IPS DF 6.9 (cell line): Measurements from ENCODE around the gene GRAP2.
A peak's percentile ranks its signal among the peaks of the same experiment; 100 is the strongest.

Source experiments
- DNase-seq: peaks from one replicate; pipeline ENCODE4 v3.0.0-alpha.2; 2013; ENCODE audit warnings: low read depth, low spot score
- H3K27ac ChIP-seq: one replicate; pipeline ENCODE4 v1.5.1; 2013; ENCODE audit warnings: low read length, control low read depth
- H3K27me3 ChIP-seq: 2 replicates; pipeline ENCODE4 v1.6.1; 2013; ENCODE audit warnings: mild to moderate bottlenecking, low read length; ENCODE audit not compliant: control insufficient read depth, insufficient read depth
- H3K36me3 ChIP-seq: 2 replicates; pipeline ENCODE4 v1.6.1; 2013; ENCODE audit warnings: low read length; ENCODE audit not compliant: control insufficient read depth, insufficient read depth
- H3K4me1 ChIP-seq: 2 replicates; pipeline ENCODE4 v1.6.1; 2013; ENCODE audit warnings: low read length; ENCODE audit not compliant: control insufficient read depth, insufficient read depth
- H3K4me3 ChIP-seq: 2 replicates; pipeline ENCODE4 v1.5.1; 2013; ENCODE audit warnings: mild to moderate bottlenecking, low read length
- H3K9me3 ChIP-seq: 2 replicates; pipeline ENCODE4 v1.6.1; 2013; ENCODE audit warnings: low read length, inconsistent platforms; ENCODE audit not compliant: control insufficient read depth, insufficient read depth
- WGBS: extraction: QIAGEN DNeasy Blood & Tissue Kit; methylation state at CpG from one replicate; pipeline ENCODE4 v1.1.7; 2013; ENCODE audit warnings: mixed read lengths, missing lambda C conversion rate; ENCODE audit not compliant: insufficient read length, insufficient coverage; 5-methylcytosine and 5-hydroxymethylcytosine counted together

Gene GRAP2

DNA sequence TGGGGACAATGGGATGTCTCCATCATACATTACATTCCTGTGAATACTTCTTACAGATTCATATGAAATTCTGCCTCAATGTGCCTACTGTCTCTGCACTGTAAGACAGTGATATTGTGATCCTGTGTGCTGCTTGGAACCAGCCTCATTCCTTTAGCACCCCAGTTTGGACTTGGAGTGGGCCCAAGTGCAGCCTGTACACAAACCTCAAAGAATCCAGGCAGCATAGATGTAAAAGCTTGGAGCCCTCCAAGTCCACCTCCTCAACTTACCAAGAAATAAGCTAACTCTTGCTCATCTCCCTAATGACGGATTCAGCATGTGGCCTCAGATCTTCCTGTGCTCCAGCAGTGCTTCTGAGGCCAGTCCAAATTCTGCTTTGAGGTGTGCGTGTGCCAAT, 24.4 kb downstream of the GRAP2 start:
- DNase-seq, result no peak
- Histone ChIP-seq H3K4me1 (no peaks in the 10 kb centered on the region; the same call in 1 of the 2 replicates), H3K36me3 (no peaks in the 10 kb centered on the region), H3K27me3 (no peaks in the 10 kb centered on the region), H3K27ac (no peak overlapping the region), H3K9me3 (no peaks in the 10 kb centered on the region), H3K4me3 (no peak overlapping the region)
- no CpG with 5 or more reads among the region's 2 CpGs for WGBS

DNA sequence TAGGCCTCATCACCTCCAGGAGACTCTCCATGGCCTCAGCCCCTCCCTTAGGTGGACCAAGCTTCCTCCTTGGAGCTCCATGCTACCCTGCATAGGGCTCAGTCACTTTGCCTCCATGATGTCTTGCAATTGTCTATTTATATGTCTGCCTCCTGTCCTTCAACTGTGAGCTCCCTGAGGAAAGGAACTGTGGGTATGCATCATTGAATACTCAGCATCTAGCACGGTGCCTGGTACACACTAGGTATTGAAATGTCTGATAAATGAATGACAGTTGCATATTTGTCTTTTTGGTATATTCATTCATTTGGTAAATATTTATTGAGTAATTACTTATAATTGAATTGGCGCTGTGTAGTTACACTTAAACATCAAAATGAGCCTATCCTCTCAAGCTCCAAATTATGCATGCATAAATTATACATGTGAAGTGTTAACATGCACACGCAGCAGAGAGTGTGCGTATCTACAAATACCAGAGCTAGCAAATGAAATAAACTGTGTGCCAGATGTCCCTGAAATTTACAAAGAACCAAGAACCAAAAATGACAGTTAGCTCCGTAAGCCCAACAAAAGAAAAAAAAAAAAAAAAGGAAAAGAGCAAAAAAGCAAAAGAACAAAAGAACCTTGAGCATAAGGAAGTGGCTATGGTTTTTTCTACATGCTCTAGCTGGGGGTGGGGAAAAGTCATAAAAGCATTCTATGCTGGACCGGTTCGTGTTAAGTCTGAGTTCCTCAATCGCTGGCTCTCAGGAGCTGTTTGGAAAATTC, 25.2 kb downstream of the GRAP2 start:
- H3K36me3 ChIP-seq, result no peaks in the 10 kb centered on the region
- no peak for DNase-seq
- no CpG with 5 or more reads among the region's 8 CpGs for WGBS
- no peak overlapping the region for H3K27ac ChIP-seq
- no peaks in the 10 kb centered on the region for H3K9me3 ChIP-seq
- no peak overlapping the region for H3K4me3 ChIP-seq
- H3K4me1 ChIP-seq, result no peaks in the 10 kb centered on the region; the same call in 1 of the 2 replicates
- H3K27me3 ChIP-seq, result no peaks in the 10 kb centered on the region

DNA sequence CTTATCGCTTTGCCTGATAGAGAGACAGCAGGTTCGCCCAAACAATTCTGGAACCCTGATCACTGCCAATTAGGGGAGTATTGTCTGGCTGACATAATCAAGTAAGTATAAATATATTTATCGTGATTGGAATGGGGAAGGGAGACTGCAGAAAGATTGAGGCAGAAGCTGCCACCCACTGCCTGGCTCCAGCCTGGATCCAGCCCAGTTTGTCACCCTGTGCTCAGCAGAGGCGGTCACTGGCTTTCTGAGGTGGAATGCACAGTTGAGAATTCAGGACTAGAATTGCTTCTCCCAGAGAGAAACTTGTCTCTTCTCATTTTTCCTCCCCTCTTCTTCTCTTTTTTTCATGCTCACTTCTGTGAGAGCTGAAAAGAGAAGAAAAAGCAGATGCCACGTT, 25.9 kb downstream of the GRAP2 start:
- no peak overlapping the region for H3K27ac ChIP-seq
- no peak overlapping the region for H3K4me3 ChIP-seq
- no peak for DNase-seq
- H3K9me3 ChIP-seq, result no peaks in the 10 kb centered on the region
- no CpG with 5 or more reads among the region's 5 CpGs for WGBS
- no peaks in the 10 kb centered on the region for H3K36me3 ChIP-seq
- no peaks in the 10 kb centered on the region for H3K27me3 ChIP-seq
- H3K4me1 ChIP-seq, result no peaks in the 10 kb centered on the region; the same call in 1 of the 2 replicates

DNA sequence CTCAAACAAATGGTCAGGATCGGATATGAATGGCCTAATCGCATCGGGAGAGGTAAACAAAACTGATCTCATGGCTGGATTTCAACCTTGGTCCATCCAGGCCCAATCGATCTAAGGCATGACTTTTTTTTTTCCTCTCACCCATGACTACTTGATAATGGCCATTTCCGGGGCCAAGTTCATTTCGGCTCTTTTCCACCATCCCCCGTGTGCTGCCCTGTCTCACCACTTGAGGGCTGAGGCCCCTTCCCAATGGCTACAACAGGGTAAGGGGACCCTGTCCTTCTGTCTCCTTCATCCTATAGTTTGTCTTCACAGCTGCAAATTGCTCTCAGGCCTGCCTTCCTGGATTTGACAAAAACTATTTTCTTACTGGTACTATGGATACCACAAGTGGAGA, 26.7 kb downstream of the GRAP2 start:
- Histone ChIP-seq H3K9me3 (no peaks in the 10 kb centered on the region), H3K27me3 (no peaks in the 10 kb centered on the region), H3K36me3 (no peaks in the 10 kb centered on the region), H3K4me1 (no peaks in the 10 kb centered on the region; the same call in 1 of the 2 replicates), H3K27ac (no peak overlapping the region), H3K4me3 (no peak overlapping the region)
- no peak for DNase-seq
- no CpG with 5 or more reads among the region's 7 CpGs for WGBS

DNA sequence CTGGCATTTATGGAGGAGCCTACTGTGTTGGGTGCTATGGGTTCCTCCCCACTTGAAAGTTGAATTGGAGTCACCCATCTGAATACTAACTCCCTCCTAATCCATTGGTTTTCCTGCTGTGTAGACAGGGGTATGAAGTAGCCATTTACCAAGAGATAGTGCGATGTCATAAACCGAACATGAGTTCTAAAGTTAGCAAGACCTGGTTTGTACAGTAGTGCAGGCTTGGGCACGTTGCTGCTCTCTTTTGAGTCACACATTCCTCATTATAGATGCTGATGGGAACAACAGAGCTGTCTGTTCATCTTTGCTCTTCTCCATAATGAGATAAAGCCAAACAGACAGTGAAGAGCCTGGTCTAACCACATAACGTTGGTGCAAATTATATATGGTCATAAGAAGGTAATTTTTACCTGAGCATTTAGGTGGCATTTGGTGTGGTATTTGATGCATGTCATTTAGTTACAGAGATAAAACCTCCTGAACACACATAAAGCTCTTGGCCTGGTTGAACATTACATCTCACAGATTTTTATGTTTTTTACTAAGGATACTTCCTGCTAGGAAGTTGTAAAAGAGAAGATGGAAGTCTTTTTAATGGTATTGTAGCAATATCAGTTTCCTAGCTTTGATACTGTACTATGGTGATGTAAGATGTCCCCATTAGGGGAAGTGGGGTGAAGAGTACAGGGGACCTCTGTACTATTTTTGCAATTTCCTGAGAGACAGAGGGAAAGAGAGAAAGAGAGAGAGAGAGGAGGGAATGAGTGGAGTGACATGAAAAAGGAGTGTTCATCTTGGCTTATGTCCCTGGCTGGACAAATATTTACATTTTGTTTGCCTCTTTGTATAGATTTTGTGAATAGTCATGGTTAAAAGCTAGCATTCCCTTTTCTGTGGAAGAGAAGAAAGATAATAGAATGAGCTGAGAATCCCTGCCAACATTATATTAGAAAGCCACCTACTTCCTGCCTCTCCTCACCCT, 27.9 kb downstream of the GRAP2 start:
- no peak for DNase-seq
- no peak overlapping the region for H3K4me3 ChIP-seq
- H3K4me1 ChIP-seq, result no peaks in the 10 kb centered on the region; the same call in 1 of the 2 replicates
- no peaks in the 10 kb centered on the region for H3K36me3 ChIP-seq
- no CpG with 5 or more reads among the region's 4 CpGs for WGBS
- H3K27ac ChIP-seq, result no peak overlapping the region
- H3K9me3 ChIP-seq, result no peaks in the 10 kb centered on the region
- H3K27me3 ChIP-seq, result no peaks in the 10 kb centered on the region

DNA sequence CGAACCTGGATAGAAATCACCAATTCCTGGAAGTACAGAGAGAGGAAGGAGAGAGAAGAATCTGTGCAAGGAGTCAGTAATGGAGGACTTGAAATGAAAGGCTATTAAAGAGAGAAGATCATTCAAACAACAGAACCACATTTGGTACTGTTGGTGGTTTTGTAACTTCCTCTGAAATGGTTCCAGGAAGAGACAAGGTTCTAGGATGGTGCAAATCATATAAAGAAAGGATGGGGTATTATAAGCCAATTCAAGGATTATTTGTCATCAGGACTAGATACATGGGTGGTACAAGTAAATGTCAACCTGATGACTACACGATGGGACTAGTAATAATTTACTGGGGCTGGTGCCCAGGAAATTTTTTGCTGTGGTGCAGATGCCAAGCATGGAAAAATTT, 30.4 kb downstream of the GRAP2 start:
- WGBS, result no CpG with 5 or more reads among the region's 2 CpGs
- H3K4me1 ChIP-seq, result no peaks in the 10 kb centered on the region; the same call in 1 of the 2 replicates

DNA sequence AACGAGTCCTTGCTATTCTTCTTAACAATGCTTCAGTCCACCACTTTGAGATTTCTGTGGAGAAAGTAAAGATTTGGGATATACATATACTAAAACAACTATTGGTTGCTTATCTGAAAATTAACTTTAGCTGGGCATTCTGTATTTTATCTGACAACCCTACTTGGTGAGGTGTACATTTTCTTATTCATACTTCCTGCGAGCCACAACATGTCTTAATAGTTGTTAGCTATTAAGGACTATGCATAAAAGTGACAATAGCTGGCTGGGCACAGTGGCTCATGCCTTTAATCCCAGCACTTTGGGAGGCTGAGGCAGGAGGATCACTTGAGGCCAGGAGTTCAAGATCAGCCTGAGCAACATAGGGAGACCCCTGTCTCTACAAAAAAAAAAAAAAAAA, 31.3 kb downstream of the GRAP2 start:
- Histone ChIP-seq H3K27ac (no peak overlapping the region), H3K4me3 (no peak overlapping the region), H3K27me3 (no peaks in the 10 kb centered on the region), H3K4me1 (no peaks in the 10 kb centered on the region; the same call in 1 of the 2 replicates), H3K9me3 (no peaks in the 10 kb centered on the region), H3K36me3 (no peaks in the 10 kb centered on the region)
- no peak for DNase-seq
- WGBS, result no CpG with 5 or more reads among the region's 2 CpGs

More for the DNA sequence above, 30.4 kb downstream of the GRAP2 start:
- no peaks in the 10 kb centered on the region for H3K36me3 ChIP-seq
- DNase-seq, result no peak
- H3K4me3 ChIP-seq, result no peak overlapping the region
- no peaks in the 10 kb centered on the region for H3K27me3 ChIP-seq
- H3K27ac ChIP-seq, result no peak overlapping the region
- H3K9me3 ChIP-seq, result no peaks in the 10 kb centered on the region

DNA sequence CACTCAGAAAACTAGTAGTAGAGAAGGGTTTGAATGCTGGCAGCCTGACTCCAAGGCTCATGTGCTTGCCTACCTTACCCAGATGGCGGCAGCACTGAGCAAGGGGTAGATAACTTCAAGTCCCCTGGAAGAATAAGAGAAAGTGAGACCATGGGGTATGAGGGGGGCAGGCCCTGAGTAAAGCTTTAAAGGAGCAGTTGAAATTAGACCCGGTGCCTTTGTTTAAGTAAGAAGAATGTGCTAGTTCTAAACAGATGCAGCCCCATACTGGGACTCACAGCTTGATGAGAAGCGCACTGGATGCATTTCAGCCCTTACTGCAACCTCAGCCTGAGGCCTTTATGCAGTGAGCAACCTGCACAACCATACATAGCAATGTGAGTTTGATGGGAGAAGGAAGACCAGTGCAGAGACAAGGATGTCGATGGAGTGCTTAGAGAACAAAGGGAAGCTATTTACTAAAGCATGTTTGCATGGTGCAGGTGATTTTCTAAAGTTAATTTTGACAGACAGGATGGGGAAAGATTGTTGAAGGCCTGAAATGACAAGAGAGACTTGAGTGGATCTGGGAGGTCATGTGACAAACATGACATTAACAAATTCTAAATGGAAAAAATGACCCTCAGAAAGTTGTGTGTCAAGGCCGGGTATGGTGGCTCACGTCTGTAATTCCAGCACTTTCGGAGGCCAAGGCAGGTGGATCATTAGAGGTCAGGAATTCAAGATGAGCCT, 32.2 kb downstream of the GRAP2 start:
- H3K9me3 ChIP-seq, result no peaks in the 10 kb centered on the region
- DNase-seq, result peak; percentile 75
- H3K4me3 ChIP-seq, result no peak overlapping the region
- WGBS, result no CpG with 5 or more reads among the region's 7 CpGs
- H3K4me1 ChIP-seq, result no peaks in the 10 kb centered on the region; the same call in 1 of the 2 replicates
- no peaks in the 10 kb centered on the region for H3K27me3 ChIP-seq
- no peaks in the 10 kb centered on the region for H3K36me3 ChIP-seq
- H3K27ac ChIP-seq, result no peak overlapping the region

DNA sequence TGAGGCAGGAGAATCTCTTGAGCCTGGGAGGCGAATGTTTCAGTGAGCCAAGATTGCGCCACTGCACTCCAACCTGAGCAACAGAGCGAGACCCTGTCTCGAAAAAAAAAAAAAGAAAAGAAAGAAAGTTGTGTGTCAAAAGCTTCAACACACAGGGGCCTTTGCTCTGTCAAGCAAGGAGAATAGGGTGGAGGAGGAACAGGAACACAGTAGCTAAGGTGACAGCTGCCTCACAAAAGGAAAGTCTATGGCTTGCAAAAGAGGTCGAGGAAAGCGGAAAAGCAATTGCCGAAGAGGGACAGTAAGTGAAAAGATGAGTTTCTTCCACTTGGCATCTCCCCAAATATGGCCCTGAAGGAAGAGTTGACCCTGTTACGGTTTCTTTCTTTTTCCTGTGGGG, 32.9 kb downstream of the GRAP2 start:
- no peak for DNase-seq
- H3K4me3 ChIP-seq, result no peak overlapping the region
- no CpG with 5 or more reads among the region's 8 CpGs for WGBS
- no peaks in the 10 kb centered on the region for H3K27me3 ChIP-seq
- H3K27ac ChIP-seq, result no peak overlapping the region
- H3K9me3 ChIP-seq, result no peaks in the 10 kb centered on the region
- no peaks in the 10 kb centered on the region; the same call in 1 of the 2 replicates for H3K4me1 ChIP-seq
- H3K36me3 ChIP-seq, result no peaks in the 10 kb centered on the region

DNA sequence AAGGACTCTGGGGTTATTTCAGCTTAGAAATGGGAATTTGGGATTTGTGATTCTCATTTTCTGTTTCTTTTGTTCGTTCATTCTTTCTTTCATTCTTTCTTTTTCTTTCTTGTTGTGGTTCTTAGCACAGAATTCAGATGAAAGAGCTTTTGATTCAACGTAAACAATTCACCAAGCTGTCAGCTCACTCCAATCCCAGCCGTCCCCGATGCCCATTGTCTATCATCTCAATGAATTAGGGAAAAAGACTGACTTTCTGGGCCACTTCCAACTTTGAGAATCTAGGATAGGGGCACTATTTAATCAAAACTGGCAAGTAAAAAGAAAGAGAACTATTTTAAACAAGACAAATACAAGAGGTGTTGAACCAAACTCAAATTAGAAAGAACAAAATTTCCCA, 34.2 kb downstream of the GRAP2 start:
- Histone ChIP-seq H3K27ac (no peak overlapping the region), H3K36me3 (no peaks in the 10 kb centered on the region), H3K4me1 (no peaks in the 10 kb centered on the region; the same call in 1 of the 2 replicates), H3K9me3 (no peaks in the 10 kb centered on the region), H3K27me3 (no peaks in the 10 kb centered on the region), H3K4me3 (no peak overlapping the region)
- no CpG with 5 or more reads among the region's 4 CpGs for WGBS
- DNase-seq, result no peak
